Keratinocyte (primary cell): ENCODE measurements around the gene LAMB1.

Experiments
- CTCF ChIP-seq, 3 experiments: IDR thresholded peaks in 1 of 3; conservative IDR thresholded peaks in 1 of 3; optimal IDR thresholded peaks in 1 of 3; 2 replicates in 2 of 3; 3 replicates in 1 of 3; pipeline versions ENCODE3 to v1.5.1; 2011; ENCODE audit warnings: low read length in 3 of 3, mild to moderate bottlenecking in 3 of 3, moderate library complexity in 2 of 3, control low read depth in 1 of 3, inconsistent platforms in 1 of 3; ENCODE audit not compliant: insufficient read depth in 2 of 3; ENCODE audit errors: extremely low read depth in 1 of 3
- EZH2 ChIP-seq: IDR thresholded peaks from one replicate; pipeline ENCODE4 v1.6.1; 2012; ENCODE audit warnings: inconsistent platforms, mild to moderate bottlenecking, low read length, moderate library complexity

- TF ChIP-seq CTCF (optimal IDR thresholded peaks at IDR 0.05 in 1 of 3, IDR thresholded peaks at IDR 0.05 in 1 of 3, conservative IDR thresholded peaks at IDR 0.05 in 1 of 3; ENCODE audit: extremely low read depth in 1 of 3, insufficient read depth in 2 of 3, low read length in 3 of 3) (no peak), EZH2 (no peak)
Observed at GRCh38 chr7:107936312-107936711, 66.6 kb downstream of the LAMB1 start.
